Stimulated activated CD4-positive, alpha-beta T cell treated with anti-CD3 and anti-CD28 coated beads, Interleukin-1b, Interleukin-23, amount 100 ng/mL, for 1 hour (primary cell): Measurements from ENCODE around the gene CIC.
A peak's percentile ranks its signal among the peaks of the same experiment; 100 is the strongest.
"Not testable (repeated sequence)": the region's sequence is repeated elsewhere in the genome, so short reads cannot be mapped to it uniquely, and the experiment has no call there.

Source experiments
- DNase-seq, 2 donors: peaks; one replicate each; pipeline ENCODE4 v3.0.0-alpha.2; 2020; ENCODE audit warnings: low read depth in 2 of 2

CIC gene

DNA sequence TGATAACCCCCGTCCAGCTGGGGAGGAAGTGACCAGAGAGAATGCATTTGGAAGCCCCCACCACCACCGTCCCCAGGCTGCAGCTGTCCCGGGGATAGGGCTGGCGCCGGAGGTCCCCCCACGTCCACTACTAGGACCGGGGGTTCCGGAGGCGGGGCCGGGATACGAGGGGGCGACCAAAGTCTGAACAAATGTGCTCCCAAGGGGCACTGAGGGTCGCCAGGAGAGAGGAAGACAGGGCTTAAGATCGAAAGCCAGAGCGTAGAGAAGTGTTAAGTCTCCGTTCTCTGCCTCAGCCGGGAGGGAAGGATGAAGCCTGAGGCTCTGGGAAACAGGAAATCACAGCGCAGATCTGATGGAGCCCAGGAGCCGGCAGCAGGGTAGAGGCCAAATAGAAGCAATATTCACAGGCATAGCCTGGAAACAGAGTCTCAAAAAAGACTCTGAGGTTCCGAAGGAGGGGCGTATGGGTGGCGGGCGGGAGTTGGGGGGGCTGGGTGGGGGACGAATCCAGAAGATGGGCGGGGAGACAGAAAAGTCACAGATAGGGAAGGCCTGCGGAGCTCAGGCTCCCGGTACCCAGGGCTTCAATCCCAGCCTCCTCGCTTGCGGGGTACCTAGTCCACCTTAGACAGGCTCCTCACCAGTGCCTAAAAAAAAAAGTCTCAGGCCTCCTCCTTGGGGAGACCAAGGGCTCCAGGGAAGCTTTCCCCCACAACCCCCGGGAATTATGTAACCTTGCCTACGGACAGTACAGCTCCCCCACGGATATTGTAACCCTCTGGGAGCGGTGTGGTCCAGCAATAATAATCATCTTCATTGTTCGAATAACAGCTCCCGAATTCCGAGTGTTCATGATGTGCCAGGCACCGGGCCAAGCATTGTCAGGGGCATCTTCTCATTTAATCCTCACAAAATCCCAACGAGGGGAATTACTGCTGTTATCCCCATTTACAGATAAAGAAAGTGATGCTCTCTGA is 13.0 kb upstream of the CIC start:
- DNase-seq: no peak

DNA sequence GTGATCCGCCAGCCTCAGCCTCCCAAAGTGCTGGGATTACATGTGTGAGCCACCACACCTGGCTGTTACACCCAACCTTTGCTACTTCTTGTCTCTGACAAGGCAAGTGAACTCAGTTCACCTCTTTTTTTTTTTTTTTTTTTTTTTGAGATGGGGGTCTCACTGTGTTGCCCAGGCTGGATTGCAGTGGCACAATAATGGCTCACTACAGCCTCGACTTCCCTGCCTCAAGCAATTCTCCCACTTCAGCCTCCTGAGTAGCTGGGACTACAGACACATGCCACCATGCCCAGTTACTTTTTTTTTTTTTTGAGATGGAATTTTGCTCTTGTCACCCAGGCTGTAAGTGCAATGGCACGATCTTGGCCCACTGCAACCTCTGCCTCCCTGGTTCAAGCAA is 11.2 kb upstream of the CIC start:
- not testable (repeated sequence) for DNase-seq

DNA sequence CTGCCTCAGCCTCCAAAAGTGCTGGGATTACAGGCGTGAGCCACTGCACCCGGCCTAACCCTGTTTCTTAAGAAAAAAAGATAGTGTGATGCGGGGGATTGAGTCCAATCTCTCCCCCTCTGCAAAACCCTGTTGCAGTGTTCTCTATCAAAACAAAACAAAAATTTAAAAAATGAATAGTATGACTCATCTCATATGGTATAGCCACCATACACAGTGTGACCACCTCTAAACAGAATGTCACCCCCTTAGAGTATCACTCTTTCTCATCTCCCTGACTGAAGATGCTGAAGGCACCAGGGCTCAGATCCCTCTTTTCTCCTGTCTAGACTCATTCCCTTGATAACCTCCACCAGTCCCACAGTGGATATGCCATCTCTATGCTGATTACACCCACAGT is 7.3 kb upstream of the CIC start:
- DNase-seq: no peak

DNA sequence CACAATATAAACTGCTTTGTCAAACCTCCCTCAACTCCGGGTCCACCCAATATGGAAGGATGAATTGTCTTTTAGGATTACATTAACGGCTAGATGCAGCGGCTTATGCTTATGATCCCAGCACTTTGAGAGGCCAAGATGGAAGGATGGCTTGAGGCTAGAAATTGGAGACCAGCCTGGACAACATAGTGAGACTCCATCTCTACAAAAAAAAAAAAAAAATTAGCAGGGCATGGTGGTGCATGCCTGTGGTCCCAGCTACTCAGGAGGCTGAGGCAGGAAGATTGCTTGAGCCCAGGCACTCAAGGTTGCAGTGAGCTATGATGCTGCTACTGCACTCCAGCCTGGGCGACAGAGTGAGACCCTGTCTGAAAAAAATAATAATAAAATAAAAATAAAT is 2.9 kb upstream of the CIC start:
- DNase-seq: not testable (repeated sequence)

DNA sequence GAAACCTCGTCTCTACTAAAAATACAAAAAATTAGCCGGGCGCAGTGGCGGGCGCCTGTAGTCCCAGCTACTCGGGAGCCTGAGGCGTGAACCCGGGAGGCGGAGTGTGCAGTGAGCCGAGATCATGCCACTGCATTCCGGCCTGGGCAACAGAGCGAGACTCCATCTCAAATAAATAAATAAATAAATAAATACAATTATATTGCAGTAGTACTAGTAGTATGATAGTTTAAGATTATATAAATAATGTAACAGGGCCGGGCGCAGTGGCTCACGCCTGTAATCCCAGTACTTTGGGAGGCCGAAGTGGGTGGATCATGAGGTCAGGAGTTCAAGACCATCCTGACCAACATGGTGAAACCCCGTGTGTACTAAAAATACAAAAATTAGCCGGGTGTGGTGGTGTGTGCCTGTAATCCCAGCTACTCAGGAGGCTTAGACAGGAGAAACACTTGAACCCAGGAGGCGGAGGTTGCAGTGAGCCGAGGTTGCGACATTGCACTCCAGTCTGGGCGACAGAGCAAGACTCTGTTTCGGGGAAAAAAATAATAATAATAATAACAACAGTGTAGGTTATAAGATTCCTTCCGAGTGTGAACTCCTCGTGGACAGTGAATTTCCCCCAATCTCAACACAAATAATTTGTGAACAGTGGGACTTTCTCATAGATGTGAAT is 2.0 kb upstream of the CIC start:
- DNase-seq: not testable (repeated sequence)

DNA sequence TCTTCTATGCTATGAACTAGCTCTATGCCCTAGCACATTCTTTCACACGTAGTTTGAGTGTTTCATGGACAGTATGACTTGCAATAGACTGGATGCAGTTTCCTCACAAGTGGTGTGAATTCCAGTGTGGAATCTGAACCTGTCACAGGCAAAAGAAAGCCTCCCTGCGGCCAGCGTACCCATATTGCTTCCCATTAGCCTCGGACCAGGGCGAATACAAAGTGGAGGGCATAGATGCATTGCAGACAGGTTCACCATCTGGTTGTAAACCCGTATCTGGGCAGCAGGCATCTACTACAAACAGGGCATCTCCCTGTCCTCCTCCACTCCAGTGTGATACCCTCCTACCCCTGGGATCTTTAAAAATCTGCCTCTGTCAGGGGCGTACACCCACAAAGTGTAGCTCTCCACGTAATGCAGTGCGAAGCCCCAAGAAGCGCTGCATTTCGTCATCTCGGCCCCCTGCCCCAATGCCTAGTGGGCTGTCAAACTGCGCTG is 1.4 kb upstream of the CIC start:
- DNase-seq: no peak

- peak; percentile 93 to 98 for DNase-seq
Observed at GRCh38 chr19:42268142-42268703, 829 bp upstream of the CIC start.

DNA sequence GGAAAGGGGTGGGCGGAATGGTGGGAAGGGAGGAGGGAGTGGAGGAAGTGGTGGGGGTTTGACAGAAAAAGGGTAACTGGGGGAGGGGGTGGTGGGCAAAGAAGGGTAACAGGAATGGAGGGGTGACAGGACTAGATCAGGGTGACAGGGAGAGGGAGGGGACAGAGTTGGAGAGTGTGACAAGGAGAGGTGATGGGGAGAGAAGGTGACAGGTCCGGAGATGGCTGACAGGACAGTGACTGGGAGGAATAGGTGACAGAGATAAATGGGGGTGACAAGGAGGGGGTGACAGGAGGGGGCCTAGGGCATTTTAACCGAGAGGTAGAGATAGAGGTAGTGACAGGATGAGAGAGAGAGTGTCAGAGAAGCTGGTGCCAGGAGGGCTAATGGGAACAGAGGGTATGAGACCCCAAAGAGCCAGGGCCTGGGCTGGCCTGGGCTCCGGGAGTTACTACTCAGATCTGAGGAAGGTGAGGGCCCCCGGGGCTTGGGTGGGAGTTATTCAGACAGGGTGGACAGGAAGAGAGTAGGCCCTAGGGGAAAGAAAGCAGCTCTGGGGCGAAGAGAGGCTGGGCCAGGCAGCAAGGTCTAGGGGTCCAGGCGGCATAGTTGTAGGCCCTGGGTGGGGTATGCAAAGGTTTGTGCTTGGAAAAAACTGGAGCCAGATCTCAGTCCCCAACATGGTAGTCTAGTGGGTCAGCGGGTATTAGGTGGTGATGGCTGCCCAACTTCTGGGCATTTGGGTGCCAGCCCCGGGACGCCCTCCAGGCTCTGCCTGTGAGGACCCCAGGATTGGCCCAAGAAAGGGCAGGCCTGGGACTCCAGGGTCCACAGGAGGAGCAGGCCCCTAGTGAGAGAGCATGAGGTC is 660 bp downstream of the CIC start:
- no peak for DNase-seq

- no peak for DNase-seq
Observed at GRCh38 chr19:42270346-42271044, 1.4 kb downstream of the CIC start.

DNA sequence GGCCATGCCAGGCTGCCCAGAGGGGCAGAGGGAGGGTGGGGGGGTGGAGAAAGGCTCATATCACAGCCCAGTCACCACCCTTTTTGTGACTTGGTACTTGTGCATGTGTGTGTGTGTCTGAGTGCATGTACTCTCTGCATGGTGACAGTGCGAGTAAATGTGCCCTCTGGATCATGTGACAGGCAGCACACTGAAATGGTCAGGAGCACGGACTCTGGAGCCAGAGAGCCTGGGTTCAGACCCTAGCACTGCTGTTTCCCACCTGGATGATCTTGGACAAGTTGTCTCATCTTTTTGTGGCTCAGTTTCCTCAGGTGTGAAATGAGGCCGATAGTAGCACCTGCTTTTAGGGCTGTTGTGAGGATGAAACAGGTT is 2.0 kb downstream of the CIC start:
- no peak for DNase-seq

DNA sequence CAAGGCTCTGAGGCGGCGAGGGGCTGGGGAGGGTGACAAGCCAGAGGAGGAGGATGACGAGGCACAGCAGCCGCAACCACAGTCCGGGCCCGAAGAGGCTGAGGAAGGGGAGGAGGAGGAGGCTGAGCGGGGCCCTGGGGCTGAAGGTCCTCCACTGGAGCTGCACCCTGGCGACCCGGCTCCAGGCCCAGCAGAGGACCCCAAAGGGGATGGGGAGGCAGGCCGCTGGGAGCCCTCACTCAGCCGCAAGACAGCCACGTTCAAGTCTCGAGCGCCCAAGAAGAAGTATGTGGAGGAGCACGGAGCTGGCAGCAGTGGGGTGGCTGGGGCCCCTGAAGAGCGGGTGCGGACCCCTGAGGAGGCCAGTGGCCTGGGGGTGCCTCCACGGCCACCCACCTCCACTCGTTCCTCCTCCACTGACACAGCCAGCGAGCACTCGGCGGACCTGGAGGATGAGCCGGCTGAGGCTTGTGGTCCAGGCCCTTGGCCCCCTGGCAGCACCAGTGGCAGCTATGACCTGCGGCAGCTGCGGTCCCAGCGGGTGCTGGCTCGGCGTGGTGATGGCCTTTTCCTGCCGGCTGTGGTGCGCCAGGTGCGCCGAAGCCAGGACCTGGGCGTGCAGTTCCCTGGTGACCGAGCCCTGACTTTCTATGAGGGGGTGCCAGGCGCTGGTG is 2.9 kb downstream of the CIC start:
- no peak for DNase-seq

GRCh38 chr19:42272535-42272897 is 3.5 kb downstream of the CIC start:
- DNase-seq: no peak

DNA sequence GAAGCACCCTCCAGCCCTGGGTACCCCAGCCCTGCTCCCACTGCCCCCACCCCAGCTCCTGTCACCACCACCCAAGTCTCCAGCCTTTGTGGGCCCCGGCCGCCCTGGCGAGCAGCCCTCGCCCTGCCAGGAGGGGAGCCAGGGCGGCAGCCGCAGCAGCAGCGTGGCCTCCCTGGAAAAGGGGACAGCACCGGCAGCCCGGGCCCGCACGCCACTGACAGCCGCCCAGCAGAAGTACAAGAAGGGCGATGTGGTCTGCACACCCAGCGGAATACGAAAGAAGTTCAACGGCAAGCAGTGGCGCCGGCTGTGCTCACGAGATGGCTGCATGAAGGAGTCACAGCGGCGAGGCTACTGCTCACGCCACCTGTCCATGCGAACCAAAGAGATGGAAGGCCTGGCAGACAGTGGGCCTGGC is 3.9 kb downstream of the CIC start:
- no peak for DNase-seq

GRCh38 chr19:42273407-42274064 is 4.5 kb downstream of the CIC start:
- no peak for DNase-seq

- no peak for DNase-seq
Observed at GRCh38 chr19:42274065-42274682, 5.1 kb downstream of the CIC start.

- DNase-seq: no peak
Observed at GRCh38 chr19:42275103-42275502, 6.1 kb downstream of the CIC start.

GRCh38 chr19:42275517-42275916 is 6.5 kb downstream of the CIC start:
- no peak for DNase-seq

DNA sequence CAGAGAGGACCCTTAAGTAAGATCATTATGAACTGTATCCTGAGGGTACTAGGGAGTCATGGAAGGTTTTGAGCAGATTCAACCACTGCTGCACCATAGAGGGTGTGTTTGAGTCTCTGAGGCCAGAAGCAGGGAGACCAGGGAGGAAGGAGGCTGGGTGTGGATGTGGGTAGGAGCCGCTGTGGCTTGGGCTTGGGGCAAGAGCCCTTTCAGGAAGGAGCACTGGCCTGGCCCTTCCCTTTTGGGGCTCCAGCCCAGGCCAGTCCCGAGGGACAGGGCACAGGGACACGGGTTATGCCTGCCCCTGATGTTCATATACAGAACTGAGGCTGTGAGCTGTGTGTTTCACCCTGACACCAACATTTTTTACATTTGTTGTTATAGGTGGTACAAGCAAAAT is 7.2 kb downstream of the CIC start:
- no peak for DNase-seq

- no peak for DNase-seq
Observed at GRCh38 chr19:42276821-42277220, 7.8 kb downstream of the CIC start.
